Germinal center (tissue), 1 donor: Measurements from ENCODE around the gene FBXO42.

Experiments
- DNase-seq: peaks from one replicate; pipeline ENCODE4 v3.0.0; 2012; ENCODE audit warnings: mixed read lengths, low spot score

The FBXO42 gene

DNA sequence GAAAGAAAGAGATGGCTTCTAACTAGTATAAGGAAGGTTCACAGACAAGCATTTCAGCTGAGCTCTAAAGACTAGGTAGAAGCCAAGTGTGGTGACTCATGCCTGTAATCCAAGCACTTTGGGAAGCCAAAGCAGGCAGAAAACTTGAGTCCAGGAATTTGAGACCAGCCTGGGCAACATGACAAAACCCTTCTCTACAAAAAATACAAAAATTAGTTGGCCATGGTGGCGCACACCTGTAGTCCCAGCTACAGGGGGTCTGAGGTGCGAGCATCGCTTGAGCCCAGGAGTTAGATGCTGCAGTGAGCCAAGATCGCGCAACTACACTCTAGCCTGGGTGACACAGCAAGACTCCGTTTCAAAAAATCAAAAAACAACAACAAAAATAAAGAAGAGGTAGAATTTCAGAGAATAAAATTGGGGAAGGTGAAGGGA lies 27.8 kb downstream of the FBXO42 start:
- DNase-seq: no peak

DNA sequence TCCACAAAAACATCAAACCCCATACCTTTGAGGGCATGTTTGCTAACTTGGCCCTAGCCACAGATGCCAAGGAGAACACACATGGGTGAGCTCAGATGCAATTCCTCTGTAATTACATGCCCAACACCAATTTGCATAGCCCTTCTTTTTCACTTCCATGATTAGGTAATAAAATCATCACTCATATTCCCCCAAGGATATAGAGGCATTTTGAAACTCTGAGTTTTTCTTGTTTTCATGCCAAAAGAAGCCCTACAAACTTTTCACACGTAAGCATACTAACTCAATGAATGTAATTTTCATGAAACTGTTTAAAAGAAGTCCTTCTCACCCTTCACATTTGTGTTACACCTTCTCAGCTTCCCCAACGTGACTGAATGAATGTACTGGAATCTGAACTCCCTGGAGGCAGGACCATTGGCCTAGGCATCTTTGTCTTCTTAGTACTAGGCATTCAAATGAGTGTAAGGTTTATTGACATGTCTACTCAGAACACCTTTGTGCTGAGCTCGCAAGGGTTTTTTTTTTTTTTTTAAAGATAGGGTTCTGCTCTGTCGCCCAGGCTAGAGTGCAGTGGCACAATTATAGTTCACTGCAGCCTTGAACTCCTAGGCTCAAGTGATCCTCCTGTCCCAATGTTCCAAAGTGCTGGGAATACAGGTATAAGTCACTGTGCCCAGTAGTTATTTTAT lies 31.0 kb downstream of the FBXO42 start:
- DNase-seq: no peak

DNA sequence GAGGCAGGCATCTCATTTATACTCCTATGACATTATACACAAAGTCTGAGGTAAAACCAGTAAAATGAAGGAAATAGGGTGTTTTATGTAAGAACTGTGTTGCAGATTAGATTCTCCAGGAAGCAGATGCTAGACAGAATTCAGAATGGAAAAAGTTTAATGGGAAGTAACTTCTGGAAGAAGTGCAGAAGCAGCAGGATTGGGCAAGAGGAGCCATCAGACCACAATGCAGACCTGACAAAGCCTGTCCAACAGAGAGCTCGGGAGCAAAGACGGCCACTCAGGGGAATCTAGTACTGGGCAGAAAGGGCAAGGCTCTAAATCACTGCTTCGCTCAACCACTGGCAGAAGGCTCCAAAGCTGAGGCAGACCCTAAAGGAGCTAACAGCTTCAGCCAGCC lies 33.7 kb downstream of the FBXO42 start:
- DNase-seq: no peak

DNA sequence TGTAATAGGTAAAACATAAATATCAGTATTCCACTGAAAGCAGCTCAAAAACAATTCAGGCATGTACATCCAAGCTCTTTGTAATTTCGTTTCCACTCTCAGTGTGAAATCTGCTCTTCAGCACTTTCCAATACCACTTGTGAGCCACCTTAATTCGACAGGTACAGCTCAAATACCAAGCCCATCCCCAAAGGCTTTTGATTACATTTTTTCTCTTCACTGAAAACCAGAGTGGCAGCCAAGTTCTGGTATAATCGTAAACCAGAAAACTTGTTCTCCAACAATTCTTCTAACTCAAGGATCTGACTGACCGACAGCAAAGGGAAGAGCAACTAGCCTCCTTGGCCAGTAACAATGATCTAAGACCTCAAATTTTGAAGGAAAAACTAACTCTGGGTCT lies 36.8 kb downstream of the FBXO42 start:
- no peak for DNase-seq

DNA sequence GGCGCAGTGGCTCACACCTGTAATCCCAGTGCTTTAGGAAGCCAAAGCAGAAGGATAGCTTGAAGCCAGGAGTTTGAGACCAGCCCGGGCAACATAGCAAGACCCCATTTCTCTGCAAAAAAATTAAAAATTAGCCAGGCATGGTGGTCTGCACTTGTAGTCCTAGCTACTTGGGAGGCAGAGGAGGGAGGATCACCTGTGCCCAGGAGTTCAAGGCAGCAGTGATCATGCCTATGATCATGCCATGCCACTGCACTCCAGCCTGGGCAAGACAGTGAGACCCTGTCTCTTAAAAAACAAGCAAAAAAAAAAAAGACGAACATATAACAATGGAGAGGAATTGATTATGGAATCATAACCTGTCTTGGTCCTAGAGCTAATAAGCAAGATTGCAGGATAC lies 45.1 kb downstream of the FBXO42 start:
- DNase-seq: no peak

DNA sequence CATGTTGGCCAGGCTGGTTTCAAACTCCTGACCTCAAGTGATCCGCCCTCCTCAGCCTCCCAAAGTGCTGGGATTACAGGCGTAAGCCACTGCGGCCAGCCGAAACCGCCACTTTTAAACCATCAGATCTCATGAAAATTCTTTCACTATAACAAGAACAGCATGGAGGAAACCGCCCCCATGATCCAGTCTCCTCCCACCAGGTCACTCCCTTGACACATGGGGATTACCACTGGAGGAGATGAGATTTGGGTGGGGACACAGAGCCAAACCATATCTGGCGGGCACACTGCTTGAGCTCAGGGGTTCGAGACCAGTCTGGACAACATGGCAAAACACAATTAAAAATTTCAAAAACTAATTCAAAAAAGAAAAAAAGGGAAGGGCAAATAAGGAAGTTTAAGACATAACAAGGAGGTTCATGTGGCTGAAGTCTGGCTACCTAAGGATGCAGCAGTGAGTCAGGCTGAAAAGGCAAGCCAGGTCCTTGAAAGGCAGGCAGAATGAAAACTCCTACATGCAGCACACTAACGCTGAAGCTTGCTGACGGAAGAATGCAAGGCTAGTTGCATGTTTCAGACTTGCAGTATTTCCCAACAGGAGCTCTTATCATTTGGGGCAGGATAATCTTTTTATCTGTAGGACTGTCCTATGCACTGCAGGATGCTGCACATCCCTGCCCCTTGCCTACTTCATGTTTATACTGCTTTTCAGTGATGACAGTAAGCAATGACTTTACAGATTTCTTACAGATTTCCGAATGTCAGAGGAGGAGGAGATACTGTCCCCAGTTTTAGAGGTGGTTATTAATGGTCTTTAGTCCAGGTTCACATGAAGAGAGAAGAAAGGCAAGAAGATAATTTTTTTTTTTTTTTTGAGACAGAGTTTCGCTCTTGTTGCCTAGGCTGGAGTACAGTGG lies 49.3 kb downstream of the FBXO42 start:
- DNase-seq: no peak

DNA sequence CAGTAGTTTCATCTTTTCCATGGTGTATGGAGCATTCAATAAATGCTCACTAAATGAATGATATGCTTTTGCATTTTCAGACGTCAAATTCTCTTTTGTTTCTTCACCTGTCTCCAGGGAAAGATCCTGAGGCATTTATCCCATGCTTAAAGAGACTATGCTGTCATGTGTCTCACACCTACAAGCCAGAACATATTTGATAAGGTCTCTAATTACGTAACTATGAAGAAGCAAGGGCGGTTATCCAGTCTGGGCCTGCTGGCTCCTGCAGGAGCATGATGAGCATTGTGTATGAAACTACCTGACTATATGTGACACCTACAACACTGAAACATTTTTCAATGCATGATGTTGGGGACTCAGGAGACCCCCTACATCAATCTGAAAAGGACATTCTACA lies 51.8 kb downstream of the FBXO42 start:
- DNase-seq: no peak

DNA sequence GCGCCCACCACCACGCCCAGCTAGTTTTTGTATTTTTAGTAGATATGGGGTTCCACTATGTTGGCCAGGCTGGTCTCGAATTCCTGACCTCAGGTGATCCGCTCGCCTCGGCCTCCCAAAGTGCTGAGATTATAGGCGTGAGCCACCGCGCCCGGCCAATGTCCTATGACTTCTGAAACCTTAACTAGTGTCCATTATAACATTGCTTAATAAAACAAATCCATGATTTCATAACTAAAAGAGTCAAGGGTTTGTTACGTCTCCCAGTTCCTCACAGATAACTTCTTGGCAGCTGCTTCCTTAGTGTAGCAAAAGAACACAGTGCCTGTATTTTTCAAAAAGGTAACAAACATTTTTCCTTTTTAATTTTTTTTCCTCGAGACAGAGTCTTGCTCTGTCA lies 53.6 kb downstream of the FBXO42 start:
- DNase-seq: no peak

DNA sequence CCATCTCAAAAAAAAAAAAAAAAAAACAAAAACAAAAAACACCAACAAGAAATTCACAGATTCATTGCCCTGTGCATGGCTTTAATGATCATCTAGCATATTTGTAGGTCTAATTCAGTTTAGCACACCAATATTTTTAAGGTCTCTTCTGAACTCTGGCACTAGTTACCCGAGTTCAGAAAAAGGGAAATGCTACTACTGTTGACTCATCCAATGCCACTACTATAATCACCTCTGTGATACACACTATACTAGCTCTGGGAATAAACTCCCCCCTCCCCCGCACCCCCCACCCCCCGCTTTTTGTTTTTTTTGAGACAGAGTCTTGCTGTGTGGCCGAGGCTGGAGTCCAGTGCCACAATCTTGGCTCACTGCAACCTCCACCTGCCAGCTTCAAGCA lies 55.6 kb downstream of the FBXO42 start:
- no peak for DNase-seq

DNA sequence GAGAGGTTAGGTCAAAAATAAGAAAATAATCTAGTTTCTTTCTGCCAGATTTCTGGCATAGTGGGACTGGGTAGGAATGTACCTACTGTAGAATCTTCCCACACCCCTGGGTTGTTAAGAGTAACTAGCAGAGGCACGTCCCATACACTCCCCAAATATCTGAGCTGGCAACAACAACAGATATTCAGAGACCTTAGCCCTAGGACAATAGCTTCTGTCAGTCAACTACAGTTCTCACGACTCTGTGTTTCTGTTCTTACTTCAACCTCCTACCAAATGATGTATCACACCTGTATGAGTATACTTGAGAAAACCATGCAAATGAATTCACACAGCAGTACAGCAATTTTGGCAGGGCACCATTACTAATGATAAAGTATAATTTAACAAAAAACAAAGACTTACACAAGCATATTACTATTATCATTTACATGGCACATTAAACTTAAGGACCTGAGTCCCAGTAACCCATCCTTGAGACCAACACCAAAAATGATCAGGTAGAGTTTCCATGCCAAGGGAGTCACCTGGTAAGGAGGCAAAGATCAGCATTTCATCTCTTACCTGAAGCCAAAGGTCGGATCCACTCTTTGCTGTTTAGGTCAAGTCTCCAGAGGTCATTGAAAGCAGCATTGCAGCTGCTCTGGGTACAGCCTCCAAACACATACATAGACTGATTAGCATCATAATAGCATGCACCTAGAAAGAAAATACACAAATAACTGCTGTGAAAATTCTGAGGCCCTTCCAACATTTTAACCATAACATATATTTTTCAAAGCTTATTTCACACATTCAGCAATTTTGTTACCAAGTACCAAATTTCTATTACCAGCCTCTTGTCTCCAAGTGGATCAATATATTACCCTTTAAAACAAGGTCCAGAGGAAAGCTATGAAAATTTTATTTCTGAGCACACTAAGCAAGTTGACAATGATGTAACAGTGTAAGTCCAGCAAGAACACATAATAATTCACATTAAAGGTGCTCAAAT lies 57.8 kb downstream of the FBXO42 start:
- DNase-seq: no peak

DNA sequence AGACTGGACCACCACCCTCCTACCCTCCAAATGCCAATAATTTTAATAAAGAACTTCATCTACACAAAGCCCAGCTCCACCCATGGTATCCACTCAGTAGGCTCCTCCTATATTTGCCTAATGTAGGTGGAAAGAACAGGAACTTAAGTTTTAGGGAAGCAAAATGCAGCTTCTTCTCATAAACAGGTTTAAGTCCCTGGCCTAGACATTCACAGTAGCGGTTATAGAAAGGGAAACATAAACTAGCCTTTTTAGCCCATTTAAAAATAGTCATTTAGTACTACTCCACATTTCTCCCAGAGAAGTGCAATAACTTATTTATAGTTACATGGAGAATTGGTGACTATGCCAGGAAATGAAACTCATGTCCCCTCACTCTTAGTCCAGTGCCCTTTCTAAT lies 58.7 kb downstream of the FBXO42 start:
- DNase-seq: no peak

DNA sequence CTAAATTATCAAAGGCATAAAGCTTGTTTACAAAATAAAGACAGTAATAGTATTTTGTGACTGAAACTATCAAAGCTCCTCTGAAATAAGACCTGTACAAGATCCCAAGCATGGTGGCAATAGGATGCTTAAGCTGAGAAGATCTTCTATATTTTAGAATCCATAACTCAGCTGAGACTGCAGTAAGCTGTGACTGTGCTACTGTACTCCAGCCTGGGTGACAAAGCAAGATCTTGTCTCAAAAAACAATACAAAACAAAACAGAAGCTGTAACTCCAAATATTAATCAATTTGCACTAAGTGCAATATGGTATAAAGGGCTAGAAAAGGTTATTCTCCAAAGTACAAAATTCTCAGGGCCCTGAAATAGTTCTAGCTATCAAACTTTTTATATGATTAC lies 59.5 kb downstream of the FBXO42 start:
- DNase-seq: no peak

DNA sequence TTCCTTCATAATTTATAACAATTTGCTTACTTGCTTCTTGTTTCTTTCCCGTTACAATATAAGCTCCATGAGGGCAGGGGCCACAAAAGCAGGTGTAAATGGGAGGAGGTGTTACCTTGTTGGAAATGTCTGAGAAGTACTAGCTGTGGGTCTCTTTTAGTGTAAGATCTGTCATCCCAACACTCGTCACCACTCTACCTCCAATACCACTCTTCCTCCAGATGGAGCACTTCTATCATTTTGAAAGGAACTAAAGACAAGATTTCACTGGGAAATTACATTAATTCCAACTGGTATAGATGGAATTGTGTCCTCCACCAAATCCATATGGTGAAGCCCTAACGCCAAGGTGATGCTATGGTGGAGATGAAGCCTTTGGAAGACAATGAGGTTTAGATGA lies 62.3 kb downstream of the FBXO42 start:
- no peak for DNase-seq

DNA sequence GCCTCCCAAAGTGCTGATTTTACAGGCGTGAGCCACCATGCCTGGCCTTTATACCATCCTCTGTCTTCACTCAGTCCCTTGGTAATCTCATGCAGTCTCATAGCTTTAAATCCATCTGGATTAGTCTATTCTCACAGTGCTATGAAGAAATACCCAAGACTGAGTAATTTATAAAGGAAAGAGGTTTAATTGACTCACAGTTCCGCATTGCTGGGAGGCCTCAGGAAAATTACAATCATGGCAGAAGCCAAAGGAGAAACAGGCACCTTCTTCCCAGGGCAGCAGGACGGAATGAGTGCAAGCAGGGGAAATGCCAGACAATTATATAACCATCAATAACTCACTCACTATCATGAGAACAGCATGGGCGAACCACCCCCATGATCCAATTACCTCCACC lies 66.2 kb downstream of the FBXO42 start:
- DNase-seq: no peak

DNA sequence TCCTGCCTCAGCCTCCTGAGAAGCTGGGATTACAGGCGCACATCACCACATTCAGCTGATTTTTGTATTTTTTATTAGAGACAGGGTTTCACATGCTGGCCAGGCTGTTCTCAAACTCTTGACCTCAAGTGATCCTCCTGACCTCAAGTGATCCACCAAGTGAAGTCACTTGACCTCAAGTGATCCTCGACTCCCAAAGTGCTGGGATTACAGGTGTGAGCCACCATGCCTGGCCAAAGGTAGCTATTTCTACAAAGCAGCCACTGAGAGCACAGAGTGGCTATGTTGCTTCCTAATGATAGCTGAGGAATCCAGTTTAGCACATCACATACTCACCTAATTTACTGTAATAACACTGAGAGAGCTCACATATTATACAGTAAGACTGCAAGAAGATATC lies 70.5 kb downstream of the FBXO42 start:
- DNase-seq: no peak

DNA sequence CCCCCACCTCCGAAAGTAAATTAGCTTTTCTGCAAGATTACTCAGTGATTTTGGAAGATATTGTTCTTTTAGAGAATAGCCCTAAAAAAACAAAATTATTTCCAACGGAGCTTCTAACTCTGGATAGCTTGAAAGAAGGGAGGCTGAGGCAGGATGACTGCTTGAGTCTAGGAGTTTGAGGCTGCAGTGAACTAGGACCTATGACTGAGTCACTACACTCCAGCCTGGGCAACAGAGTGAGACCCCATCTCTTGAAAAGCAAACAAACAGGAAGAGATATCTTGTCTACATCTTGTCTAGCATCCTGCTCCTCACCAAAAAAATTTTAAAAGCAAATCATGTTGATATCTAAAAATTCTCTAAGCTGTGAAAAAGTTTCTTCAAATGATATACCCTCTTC lies 73.1 kb downstream of the FBXO42 start:
- DNase-seq: no peak

DNA sequence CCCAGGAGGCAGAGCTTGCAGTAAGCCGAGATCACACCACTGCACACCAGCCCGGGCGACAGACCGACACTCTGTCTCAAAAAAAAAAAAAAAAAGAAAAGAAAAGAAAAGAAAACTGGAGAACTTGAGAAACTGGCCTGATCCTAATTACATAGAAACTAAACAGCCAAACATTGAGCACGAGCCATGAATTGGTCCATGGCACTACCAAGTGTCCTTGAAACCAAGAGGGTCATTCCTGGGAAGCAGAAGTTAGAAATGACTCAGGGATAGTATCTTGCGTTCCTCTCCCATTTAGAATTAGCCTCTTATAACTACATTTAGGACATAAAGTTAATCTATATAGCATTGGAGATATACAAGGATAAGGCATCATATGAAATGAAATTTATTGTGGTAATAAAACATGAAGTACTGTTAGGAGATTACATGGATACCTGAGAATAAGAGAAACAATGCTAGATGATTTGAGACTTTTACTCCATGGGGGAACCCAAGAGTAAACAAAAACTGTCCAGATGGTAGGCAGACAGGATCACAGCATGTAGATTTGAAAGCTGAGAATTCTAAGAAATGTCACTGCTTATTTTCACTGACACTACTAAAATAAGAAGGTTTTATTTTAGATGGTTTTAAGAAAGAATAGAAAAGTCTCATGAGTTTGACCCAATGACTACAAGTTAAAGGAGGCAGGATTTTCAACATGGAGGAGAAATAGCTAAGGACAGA lies 75.8 kb downstream of the FBXO42 start:
- DNase-seq: no peak

DNA sequence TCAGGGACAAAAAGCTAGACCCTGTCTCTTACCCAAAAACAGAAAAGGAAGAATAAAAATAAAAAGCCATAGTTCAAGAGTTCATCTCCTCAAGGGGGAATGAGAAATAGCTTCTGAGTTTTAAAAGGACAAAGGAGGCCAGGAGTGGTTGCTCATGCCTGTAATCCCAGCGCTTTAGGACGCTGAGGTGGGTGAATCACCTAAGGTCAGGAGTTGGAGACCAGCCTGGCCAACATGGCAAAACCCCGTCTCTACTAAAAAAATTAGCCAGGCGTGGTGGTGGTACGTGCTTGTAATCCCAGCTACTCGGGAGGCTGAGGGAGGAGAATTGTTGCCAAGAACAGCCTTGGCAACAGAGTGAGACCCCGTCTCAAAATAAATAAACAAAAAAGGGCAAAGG lies 76.7 kb downstream of the FBXO42 start:
- no peak for DNase-seq

DNA sequence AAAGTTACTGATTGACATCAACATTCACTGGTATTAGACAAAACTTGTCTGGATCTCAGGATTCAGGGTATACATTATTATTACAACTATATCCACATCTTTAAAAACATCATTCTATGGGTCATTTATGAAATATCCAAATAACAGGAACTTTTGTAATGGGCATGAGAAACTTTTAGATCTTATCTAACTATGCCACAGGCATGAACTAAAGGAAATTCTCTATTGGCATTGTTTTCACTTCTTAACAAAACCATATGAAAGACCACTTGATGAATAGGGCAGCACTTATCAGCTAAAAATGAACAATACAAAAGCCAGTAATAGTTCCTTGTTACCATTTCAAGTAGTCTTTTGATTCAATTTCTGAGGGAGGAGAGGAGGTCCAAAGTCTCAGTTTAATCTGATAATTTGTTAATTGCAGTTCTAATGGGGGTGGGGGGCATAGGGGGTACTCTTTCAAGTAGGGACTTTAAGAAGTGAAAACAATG lies 84.5 kb downstream of the FBXO42 start:
- no peak for DNase-seq

DNA sequence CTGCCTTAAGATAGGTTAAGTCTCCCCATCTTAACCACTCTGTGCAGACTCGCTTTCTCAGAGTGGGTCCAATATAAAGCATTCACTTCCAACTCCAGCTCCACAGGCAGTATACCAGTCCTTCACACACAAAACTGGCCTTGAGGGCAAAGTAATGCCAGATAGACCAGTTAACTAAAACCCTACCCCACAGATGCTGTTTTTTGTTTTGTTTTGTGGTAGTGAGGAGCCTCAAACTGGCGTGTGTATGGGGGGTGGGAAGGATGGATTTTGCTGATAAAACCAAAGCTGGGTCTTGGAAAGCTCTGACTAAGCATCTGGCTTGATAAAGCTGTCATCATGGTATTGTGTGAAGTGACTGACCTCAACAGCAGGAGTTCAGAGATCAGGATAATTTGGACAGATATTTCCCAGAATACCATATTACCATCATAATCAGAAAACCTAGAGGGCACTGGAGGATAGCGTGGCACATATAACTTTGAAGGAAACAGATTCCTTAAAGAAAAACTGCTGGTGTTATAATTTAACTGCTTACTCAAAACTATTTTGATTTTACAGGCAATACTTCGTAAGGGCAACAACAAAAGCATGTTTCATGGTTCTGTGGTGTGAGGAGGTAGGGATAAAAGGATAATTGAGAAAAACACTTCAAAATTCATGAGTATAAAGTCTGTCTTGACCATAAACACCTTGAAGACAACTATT lies 85.7 kb downstream of the FBXO42 start:
- DNase-seq: no peak

DNA sequence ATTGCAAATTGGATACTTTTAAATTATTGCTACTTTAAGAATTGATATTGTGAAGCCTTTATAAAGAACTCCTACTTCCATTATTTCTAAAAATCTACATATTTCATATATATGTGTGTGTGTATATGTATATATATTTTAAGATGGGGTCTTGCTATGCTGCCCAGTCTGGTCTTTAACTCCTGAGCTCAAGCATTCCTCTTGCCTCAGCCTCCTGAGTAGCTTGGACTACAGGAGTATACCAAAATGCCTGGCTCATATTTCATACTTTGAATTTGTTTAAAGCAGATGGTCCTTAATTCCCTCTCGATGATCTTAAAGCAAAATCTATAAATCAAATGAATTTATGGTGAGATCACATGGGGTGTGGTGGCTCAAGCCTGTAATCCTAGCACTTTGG lies 90.2 kb downstream of the FBXO42 start:
- DNase-seq: no peak
